ENCODE measurements around the gene NTM.

Gene NTM

DNA sequence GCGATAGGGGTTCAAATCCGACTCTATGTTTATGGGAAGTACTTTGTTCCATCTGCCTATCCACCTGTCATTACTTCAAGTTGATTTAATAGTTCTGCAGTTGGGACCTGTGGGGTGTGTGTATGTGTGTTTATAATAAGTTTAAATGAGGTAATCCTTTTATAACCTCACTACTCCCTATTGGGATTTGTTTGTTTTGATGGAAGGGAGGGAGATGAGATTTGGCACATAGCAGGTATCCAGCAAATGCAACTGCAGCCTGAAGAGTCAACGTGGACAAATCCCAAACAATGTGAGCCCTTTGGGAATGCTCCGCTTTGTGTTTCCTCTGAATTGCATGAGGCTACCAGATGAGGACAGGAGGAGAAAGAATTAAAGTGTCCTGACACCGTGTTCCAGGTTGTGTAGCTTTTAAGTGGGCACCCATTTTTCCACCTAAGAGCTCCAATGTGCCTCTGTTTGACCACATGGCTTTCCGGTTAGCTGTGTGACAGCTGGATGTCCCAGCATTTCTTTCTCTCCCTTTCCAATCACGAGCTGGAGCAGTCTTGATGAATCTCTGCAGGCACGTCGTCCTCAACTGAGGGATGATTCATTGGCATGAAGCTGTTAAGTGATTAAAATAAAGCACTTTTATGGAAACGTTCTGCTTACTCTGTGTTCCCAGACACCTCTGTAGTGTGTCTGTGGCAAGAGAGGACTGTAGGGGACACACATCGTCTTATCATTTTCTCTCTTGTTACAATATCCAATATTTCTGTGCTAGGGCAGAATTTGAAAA is 610.7 kb downstream of the NTM start:
- no peak for DNase-seq

DNA sequence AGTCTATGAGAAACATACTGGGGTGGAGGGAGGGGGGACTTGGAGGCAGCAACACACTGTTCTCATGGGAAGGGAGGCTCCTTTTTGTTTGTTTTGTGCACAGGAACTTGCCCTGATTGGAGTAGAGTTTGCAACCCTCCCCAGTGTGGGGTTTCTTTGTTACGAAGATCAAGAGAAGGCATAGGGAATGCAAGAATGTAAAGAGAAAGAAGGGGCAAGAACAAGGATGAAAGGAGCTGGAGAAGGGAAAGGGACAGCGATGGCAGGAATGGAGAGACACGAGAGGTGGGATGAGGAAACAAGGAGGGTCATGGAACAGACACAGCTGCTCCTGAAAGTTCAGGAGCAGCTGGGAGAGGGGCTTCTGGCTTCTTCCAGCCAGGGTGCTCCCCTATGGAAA is 611.7 kb downstream of the NTM start:
- DNase-seq: no peak

DNA sequence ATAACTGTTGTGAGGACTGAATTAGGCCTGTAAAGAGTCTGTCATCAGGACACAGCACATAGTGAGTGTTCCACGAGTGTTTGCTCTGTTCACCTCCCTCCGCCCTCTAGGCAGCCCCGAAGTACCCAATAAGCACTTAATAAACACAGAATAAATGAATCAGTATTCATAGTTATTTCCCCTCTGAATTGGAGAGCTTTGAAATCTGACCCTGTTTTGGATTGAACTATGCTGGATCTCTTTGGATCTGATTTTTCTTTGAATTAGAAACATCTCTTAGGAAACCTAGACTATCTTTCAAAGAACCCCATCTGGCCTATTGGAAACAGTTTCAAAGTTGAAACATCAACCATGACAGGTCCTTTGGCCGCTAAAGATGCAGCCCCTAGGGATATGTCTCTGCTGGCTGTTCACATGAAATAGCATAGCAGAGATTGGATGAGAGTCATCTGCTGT is 615.5 kb downstream of the NTM start:
- DNase-seq: no peak

DNA sequence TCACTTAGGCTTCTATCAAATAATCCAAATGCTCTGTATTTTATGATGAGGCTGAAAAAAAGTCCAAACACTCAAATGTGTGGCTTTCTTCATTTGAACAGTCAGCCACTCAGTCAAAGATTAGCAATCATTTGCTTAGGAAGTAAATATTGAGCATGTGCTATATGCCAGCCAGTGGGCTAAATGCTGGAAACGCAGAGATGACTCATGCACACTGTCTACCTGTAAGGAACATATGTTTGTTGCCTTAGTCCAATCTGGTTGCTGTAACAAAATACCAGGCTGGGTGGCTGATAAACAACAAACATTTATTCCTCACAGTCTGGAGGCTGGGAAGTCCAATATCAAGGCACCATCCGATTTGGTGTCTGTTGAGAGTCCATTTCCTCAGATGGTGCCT is 617.3 kb downstream of the NTM start:
- DNase-seq: no peak

DNA sequence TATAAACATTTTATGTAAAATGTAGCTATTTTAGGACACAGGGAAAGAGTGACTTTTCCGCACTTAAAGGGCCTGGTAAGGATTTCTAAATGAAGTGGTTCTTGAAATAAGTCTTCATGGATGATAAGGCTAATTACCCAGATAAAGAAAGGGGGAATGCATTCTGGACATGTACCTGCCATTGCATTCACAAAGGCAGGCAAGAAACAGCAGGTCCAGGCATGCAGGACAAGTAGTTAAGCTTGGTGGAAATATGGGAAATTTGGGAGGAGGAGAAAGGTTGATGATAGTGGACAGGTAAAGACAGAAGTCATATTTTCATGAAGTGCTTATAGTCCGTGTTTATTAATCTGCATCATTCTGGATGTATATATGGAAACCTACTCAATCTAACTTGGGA is 621.2 kb downstream of the NTM start:
- no peak for DNase-seq

DNA sequence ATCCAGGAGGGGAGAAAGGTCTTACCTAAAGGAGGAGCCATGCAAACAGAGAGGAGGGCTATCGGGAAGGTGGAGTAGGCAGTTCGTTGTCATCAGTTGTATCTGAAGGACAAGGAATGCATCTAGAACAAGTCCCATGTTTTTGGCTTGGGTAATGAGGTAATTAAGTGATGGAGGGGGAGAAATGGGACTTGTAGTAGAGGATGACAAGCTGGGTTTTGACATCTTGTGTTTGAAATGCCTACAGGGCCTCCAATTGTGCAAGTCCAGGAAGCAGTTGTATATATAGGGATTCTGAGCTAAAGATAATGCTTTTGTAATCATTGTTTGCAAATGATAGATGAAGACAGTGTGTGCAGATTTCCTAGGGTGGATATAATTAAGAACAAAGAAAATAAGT is 622.8 kb downstream of the NTM start:
- DNase-seq: no peak

DNA sequence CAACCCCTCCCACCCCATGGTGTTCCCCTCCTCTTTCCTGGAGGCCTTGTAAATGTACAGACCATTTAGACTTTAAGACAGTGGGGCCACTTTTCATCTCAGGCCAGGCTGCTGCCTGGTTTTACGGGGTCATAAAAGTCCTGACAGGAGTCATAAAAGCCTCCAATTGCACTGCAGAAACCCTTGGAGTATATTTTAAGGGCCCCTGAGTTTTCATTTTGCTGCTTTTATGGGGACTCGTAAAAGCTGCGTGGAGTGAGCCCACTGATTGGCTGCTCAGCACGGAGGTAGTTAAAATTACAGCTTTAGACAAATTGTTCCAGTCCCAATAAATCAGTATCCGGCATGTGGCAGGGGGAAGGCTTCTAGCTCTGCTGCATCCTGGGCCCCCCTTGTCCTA is 627.6 kb downstream of the NTM start:
- DNase-seq: no peak

DNA sequence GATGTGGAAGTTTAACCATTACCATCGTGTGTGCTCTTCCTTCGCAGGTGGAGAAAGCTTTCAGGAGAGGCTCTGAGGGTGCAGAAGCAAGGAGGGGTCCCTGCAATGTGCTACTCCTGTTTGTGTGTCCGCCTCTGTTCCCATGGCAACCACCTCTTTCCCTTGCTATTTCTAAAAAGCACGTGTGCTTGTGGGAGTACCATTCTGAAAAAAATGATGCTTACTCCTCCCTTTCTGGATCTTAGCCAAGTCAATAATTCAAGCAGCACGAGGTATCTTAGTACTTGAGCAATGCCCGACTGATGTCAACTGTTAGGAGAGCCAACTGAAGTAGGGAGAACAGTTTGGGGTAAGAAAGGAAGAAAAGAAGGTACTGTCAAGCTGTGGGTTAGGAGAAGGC is 628.7 kb downstream of the NTM start:
- no peak for DNase-seq

DNA sequence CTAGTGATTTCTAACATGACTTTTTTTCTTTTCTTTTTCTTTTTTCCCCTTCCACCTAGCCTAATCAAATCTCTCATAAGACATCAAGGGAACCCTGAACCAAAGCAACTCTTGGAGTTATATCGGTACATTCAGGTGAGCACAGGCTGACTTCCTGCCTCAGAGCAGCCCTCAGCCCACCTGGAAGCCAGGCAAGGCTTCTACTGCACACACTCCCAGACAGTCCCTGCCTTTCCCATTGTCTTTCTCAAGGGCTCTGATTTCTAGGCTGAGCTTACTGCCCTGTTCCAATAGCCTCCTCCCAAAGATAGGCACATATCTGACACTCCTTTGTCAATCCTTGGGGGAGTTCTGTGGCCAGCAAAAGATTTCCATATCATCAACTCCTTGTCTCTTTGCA is 629.5 kb downstream of the NTM start:
- DNase-seq: no peak

DNA sequence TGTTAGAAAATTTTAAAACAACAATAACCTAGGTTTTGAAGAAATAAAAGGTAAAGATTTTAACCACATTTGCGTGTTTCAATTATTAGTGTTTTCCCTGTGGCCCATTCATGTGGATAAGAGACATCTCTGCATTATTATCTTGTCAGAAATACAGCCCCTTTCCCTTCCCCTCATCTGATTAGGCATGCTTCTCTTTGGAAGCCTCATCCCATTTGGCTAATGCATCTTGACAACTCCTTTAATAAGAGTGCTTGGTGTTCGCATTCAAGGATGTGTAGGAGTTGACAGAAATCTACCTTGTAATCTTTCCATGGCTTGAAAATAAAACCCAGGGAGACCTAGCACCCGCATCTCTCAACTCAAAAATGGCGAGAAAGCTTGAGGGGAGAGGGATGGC is 635.5 kb downstream of the NTM start:
- no peak for DNase-seq

DNA sequence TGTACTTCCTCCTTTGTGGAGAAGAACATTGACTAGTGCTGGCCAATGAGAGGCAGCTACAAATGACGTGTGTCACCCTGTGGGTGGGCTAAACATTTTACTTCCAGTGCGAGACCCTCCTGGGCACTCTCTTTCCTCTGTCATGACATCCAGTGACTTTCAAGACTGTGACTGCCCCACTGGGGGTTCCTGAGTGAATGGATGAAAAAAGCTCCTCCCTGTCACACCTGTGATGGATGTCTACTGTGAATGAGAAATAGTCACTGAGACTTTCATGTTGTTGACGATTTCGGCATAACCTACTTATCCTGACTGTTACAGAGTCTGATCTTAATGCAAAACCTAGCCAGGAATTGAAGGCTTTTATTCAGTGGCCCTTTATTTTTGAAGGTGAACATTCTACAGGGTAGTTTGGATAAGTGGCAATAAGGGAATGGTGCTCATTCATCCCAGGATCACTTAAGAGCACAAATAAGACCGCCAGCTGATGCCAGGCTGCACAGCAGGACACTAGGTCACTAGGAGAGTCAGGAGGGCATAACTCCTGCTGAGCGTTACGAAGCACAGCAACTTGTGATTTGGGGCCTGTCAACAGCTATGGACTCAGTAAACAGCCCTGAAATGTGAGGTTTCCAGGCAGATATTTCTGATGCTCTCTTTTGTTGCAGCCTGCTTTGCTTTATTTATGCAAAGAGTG is 636.6 kb downstream of the NTM start:
- no peak for DNase-seq

DNA sequence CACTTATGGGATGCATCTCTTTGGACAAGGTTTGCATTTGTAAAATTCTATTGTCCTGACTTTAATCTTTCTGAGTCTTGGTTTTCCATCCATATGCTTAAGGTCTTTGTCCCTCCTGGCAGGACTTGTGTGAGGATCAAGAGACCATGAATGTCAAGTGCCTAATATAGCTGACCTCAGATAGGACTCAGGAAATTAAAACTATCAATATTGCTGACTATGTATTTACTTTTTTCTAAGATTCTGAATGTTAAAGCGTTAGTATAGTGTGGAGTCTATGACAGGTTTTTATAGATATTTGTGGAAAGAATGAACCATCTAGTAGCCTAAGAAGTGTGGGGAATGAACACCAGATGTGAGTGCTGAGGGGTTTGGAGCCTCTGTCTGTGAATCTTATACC is 637.8 kb downstream of the NTM start:
- DNase-seq: no peak

DNA sequence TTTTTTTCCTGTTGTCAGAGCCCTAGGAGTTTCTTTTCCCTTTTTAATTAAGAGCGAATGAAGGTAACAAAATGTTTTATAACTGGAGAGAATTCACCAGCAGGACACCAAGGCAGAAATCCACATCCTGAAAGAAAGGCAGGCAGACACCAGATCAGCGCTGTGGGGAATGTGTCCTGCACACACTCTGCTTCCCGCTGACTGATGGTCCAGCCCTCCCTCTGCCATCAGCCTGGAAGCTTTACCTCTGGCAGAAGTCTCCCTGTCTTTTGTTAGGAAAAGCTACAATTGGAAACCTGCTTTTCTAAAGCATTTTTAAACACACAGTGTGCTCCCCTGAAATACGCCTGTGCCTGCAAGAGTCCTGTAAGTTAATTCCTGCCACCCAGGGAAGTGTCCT is 638.5 kb downstream of the NTM start:
- DNase-seq: no peak

DNA sequence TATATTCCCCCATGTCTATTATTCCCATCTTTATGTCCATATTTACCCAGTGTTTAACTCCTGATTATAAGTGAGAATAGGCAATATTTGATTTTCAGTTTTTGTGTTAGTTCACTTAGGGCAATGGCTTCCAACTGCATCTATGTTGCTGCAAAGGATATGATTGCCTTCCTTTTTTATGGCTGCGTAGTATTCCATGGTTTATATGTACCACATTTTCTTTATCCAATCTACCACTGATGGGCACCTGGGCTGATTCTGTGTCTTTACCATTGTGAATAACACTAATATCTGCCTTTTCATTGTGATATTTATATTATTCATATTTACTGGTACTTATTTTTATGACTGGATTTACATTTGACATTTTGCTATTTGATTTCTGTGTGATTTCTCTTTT is 649.6 kb downstream of the NTM start:
- no peak for DNase-seq

DNA sequence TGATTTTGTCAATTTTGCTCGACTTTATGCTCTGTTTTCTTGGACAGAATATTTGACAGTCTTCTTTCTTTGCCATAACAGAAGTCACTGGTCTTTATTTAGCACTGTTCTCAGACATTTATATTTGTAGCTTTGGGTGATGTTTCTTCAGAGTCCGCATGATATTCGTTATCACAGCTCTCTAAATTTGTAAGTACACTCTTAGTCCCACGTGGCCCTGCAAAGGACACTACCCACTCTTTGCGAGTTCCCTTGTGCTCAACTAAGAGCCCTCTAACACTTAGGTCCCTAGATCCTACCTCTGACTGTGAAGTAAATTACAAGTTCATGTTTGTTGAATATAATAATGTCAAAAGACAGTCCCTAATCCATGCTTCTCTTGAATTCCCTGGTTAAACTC is 651.9 kb downstream of the NTM start:
- DNase-seq: no peak

DNA sequence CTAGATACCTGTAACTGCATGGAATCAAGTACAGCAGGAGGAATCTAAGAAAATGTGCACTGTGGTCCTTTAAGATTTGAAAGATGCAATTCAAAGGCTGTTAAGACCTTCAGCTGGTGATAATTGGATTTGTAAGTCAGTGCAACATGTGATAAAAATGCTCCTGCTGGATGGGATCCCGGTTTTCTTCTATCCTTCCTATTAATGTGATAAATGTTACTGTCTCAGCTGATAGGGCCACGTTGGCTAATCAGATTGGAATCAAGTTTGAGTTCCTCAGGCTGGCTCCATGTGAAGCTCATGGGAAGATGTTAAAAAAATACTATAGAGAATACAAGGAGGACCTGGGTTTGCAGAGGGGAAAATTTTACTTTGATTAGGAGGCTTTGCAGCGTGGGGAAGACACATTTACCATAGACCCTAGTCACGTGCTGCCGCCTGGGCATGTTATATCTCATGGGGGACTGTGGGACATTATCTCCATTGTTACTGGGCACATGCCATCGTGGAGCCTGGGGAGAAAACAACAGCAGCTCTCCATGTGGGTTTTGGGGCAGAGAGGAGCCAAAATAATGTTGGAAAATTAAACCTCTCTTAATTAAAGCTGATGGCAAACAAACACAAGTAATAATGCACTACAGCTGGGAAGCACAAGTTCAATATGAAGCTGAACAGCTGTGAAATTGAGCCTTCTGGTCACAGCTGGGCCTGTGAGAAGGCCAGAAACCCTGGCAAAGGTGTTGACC is 652.5 kb downstream of the NTM start:
- DNase-seq: no peak

DNA sequence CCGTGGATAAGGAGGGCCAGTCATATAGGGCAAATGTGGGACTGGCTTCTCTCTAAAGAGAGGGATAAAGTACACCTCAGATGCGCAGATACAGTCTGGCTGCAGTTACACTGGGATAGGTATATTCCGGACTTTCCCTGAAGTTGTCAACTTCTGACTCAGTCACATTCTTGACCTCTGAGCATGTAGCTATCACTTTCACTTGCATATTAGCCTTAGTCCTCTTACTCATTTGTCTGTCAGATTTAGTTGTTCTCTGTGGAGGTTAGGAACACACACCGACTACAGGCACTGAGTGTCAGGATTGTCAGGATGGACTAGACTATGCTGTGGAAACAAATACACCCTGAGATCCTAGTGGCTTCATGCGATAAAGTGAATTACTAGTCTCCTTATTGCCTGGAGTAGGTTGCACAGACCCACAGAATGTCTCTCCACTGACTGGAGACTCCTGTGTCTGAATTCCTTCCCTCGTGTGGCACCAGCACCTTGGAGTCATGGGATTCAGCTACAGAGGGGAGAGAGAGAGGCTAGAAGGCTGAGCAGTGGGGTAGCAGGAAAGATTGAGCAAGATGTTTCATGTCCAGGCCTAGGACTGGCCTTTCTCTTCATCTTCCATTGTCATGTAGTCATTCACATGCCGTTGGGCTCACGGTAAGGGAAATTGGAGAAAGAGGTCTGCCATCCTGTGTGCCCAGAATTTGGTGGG is 654.3 kb downstream of the NTM start:
- DNase-seq: no peak

DNA sequence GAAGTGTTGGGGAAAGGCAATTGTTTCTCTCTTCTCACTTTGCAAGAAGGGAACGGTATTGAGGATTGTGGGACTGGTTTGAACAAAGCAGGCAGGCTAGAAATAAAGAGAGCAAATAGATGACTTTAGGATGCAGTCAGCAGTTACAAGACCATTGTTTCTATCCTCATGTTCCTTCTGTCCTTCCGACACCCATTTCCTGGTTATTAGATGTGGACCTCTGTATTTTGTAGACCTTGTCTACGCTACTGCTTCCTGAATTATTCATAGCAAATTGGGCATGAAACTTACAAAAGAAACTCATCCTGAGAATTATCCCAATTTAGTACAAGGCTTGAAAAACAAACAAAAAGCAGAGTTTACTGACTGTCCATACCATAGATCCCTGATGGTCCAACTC is 656.3 kb downstream of the NTM start:
- no peak for DNase-seq

DNA sequence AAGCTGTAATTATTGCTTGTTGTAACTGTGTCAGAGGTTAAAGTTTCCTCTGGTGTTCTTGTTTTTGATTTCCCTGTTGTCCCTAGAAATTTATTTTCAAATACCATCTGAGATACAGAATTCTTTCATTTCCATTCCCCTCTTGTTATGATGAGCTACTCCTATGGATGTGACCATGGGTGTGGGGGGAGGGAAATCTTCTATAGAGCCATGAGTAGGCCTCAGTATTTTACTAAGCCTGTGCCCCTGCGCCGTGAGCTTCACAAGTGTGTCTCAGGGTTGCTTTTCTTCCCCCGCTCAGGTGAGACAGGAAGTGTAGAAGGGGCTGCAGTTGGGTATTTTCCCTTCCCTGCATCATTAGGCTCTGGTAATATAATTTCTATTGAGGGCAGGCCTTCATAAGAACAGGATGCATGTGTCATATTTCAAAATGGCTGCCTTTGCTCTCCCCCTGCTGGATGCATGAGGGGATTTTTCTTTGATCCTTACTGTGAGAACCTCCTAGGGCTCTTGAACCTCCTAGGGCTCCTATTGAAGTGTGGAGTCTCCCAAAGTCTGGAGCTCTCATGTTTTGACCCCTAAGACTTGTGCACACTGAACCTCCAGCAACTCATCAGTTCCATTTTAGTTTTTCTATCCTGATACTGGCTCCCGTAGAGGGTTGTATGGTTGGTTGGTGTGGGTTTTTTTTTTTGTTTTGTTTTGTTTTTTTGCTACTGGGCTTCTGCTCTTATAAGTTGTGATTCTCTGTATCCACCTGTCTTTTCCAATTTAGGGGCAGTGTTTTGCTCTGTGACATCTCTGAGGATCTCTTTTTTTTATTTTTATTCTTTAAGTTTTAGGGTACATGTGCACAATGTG is 658.2 kb downstream of the NTM start:
- DNase-seq: peak; percentile 10

DNA sequence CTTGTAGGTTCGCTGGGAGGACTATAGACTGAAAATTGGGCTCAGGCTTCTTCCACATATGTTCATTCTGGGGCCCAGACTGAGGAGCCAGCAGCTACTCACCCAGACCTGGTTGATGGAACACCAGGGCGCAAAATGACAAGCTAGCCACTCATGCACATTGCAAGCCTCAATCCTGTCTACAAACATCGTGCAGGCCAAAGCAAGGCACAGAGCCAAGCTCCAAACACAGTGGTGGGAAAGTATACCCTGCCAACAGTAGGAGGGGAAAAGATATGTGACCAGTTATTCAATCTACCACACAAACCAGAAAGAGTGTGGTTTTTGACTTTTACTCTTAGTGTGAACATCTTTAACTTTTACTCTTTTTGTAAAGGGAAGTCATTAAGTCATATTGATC is 660.5 kb downstream of the NTM start:
- no peak for DNase-seq

DNA sequence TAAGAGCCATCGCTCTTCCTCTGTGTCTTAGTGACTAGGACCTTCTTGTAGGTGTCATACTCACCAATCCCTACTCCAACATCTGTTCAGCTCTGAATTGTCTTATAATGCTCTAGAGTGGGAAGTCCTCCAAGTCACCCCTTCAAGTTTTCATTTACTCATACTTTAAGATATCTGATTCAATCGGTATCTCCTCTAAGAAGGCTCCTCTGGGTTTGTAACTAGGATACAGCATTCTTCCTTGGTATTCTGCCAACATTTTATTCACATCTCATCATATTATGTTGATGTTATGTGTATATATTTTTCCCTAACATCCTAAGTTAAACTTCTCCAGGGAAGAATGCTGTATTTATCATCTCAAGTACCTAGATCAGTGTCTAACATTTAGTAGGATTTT is 662.1 kb downstream of the NTM start:
- no peak for DNase-seq

DNA sequence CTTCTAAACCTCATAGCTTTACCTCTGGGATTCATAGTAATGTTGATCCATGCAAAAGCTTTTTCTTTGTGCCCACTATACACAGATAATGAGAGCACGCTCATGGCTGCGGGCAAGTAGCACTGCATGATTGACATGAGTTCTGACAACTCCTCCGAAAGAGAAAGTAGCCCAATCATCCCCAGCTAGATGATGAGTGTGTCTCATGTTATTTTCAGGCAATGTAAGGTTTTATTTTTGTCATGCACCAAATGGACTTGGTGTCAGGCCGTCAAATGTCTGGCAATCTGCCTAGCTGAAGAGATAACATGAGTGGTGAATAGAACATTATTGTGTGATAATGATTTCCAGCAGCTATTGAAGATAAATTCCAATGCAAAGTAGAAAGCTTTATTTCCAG is 662.6 kb downstream of the NTM start:
- DNase-seq: no peak

Measured in activated CD4-positive, alpha-beta T cell treated with anti-CD3 and anti-CD28 coated beads, Interleukin-2, amount 50 U/mL, for 16 hours (primary cell).